GM12878 (cell line): Measurements from ENCODE around the gene MEI1.

Experiments used
- BACH1 ChIP-seq: fragments of 450-650 bp; IDR thresholded peaks from 2 replicates; pipeline ENCODE4 v1.6.1; 2017; ENCODE audit warnings: mild to moderate bottlenecking, borderline replicate concordance
- BCL11A ChIP-seq: IDR thresholded peaks from 2 replicates; pipeline ENCODE4 v1.6.1; 2011; ENCODE audit warnings: low read depth, low read length
- CEBPB ChIP-seq, 2 experiments: fragments of 150-350 bp in 1 of 2; IDR thresholded peaks; 2 replicates each; pipeline ENCODE4 v1.6.1; 2012 to 2014; ENCODE audit warnings: low read depth in 2 of 2, low read length in 2 of 2, borderline replicate concordance in 1 of 2, inconsistent platforms in 1 of 2
- CTCF ChIP-seq, 3 experiments: IDR thresholded peaks in 2 of 3; conservative IDR thresholded peaks in 1 of 3; 2 replicates each; pipeline ENCODE4 v1.5.1; 2011; ENCODE audit warnings: low read depth in 3 of 3, low read length in 3 of 3, mild to moderate bottlenecking in 3 of 3, control low read depth in 2 of 3, moderate library complexity in 2 of 3, inconsistent platforms in 1 of 3, mixed read lengths in 1 of 3; ENCODE audit not compliant: control insufficient read depth in 2 of 3, insufficient read depth in 1 of 3; ENCODE audit errors: extremely low read depth in 1 of 3
- EP300 ChIP-seq, 2 experiments: fragments of 150-350 bp in 1 of 2; IDR thresholded peaks; 2 replicates each; pipeline ENCODE4 v1.6.1; 2011 to 2012; ENCODE audit warnings: low read depth in 2 of 2, low read length in 2 of 2, borderline replicate concordance in 1 of 2, improper control_type of control experiment in 1 of 2, inconsistent platforms in 1 of 2; ENCODE audit not compliant: control insufficient read depth in 1 of 2
- MYC ChIP-seq: IDR thresholded peaks from 2 replicates; pipeline ENCODE4 v1.6.1; 2011; ENCODE audit warnings: mild to moderate bottlenecking, low read length, moderate library complexity, inconsistent platforms; ENCODE audit not compliant: insufficient read depth, insufficient replicate concordance, insufficient read length, severe bottlenecking
- NFYB ChIP-seq: IDR thresholded peaks from 2 replicates; pipeline ENCODE4 v1.6.1; 2011; ENCODE audit warnings: low read depth, mild to moderate bottlenecking, low read length, improper control_type of control experiment, moderate library complexity; ENCODE audit not compliant: insufficient read depth
- POLR2A ChIP-seq: IDR thresholded peaks from 2 replicates; pipeline ENCODE4 v1.6.1; 2011; ENCODE audit warnings: low read depth, mild to moderate bottlenecking, low read length
- RAD21 ChIP-seq: IDR thresholded peaks from 2 replicates; pipeline ENCODE4 v1.6.1; 2011; ENCODE audit warnings: mild to moderate bottlenecking, low read depth, low read length, moderate library complexity; ENCODE audit not compliant: insufficient read depth
- RFX5 ChIP-seq: IDR thresholded peaks from 2 replicates; pipeline ENCODE4 v1.6.1; 2011; ENCODE audit warnings: low read depth, low read length, improper control_type of control experiment
- SRF ChIP-seq, 2 experiments: IDR thresholded peaks; 2 replicates each; pipeline ENCODE4 v1.6.1; 2011; ENCODE audit warnings: low read depth in 2 of 2, low read length in 2 of 2, mild to moderate bottlenecking in 1 of 2, moderate library complexity in 1 of 2
- YY1 ChIP-seq: IDR thresholded peaks from 2 replicates; pipeline ENCODE4 v1.6.1; 2011; ENCODE audit warnings: low read depth, mild to moderate bottlenecking, low read length
- TF ChIP-seq, protein P1 (sequence below): fragments of 450-650 bp; IDR thresholded peaks from 2 replicates; pipeline ENCODE4 v1.6.1; 2016; ENCODE audit warnings: mild to moderate bottlenecking

GRCh38 chr22:41732096-41732772 lies 32.9 kb downstream of the MEI1 start:
- TF ChIP-seq SRF (IDR thresholded peaks at IDR 0.05; ENCODE audit: low read depth in 2 of 2, low read length in 2 of 2) (no peak), BCL11A (no peak), EP300 (IDR thresholded peaks at IDR 0.05; ENCODE audit: borderline replicate concordance in 1 of 2, control insufficient read depth in 1 of 2, low read depth in 2 of 2, low read length in 2 of 2) (no peak), RFX5 (no peak), CEBPB (IDR thresholded peaks at IDR 0.05; ENCODE audit: borderline replicate concordance in 1 of 2, low read depth in 2 of 2, low read length in 2 of 2) (no peak), NFYB (no peak), YY1 (no peak), BACH1 (no peak), MYC (no peak), POLR2A (no peak), CTCF (IDR thresholded peaks at IDR 0.05 in 2 of 3, conservative IDR thresholded peaks at IDR 0.05 in 1 of 3; ENCODE audit: control insufficient read depth in 2 of 3, extremely low read depth in 1 of 3, insufficient read depth in 1 of 3, low read depth in 3 of 3, low read length in 3 of 3) (no peak), RAD21 (no peak)
- TF ChIP-seq, protein P1, sequence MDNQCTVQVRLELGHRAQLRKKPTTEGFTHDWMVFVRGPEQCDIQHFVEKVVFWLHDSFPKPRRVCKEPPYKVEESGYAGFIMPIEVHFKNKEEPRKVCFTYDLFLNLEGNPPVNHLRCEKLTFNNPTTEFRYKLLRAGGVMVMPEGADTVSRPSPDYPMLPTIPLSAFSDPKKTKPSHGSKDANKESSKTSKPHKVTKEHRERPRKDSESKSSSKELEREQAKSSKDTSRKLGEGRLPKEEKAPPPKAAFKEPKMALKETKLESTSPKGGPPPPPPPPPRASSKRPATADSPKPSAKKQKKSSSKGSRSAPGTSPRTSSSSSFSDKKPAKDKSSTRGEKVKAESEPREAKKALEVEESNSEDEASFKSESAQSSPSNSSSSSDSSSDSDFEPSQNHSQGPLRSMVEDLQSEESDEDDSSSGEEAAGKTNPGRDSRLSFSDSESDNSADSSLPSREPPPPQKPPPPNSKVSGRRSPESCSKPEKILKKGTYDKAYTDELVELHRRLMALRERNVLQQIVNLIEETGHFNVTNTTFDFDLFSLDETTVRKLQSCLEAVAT, result no peak
